IMR-90 (cell line): ENCODE results near the gene FNDC3B.

ENCODE experiments used
- CEBPB ChIP-seq: IDR thresholded peaks from 2 replicates; pipeline ENCODE4 v1.6.1; 2012; ENCODE audit warnings: low read depth, low read length, improper control_type of control experiment
- FOS ChIP-seq: fragments of 150-350 bp; IDR thresholded peaks from 2 replicates; pipeline ENCODE4 v1.6.1; 2016; ENCODE audit warnings: low read depth, low read length
- MAFK ChIP-seq: IDR thresholded peaks from 2 replicates; pipeline ENCODE4 v1.6.1; 2012; ENCODE audit warnings: low read depth, low read length, improper control_type of control experiment
- MAZ ChIP-seq: IDR thresholded peaks from 2 replicates; pipeline ENCODE4 v1.6.1; 2012; ENCODE audit warnings: low read depth, mild to moderate bottlenecking, low read length, improper control_type of control experiment, moderate library complexity, borderline replicate concordance
- MXI1 ChIP-seq: IDR thresholded peaks from 2 replicates; pipeline ENCODE4 v1.6.1; 2012; ENCODE audit warnings: low read depth, mild to moderate bottlenecking, low read length, moderate library complexity, borderline replicate concordance
- NFE2L2 ChIP-seq: fragments of 150-350 bp; IDR thresholded peaks from 2 replicates; pipeline ENCODE4 v1.6.1; 2016; ENCODE audit warnings: low read depth, mild to moderate bottlenecking, low read length
- POLR2A ChIP-seq: IDR thresholded peaks from 2 replicates; pipeline ENCODE4 v1.6.1; 2012; ENCODE audit warnings: mild to moderate bottlenecking, low read depth, low read length
- RAD21 ChIP-seq: IDR thresholded peaks from 2 replicates; pipeline ENCODE4 v1.6.1; 2012; ENCODE audit warnings: low read length, improper control_type of control experiment
- RCOR1 ChIP-seq: IDR thresholded peaks from 2 replicates; pipeline ENCODE4 v1.6.1; 2012; ENCODE audit warnings: mild to moderate bottlenecking, low read length, improper control_type of control experiment; ENCODE audit not compliant: insufficient replicate concordance
- RFX5 ChIP-seq: IDR thresholded peaks from 2 replicates; pipeline ENCODE4 v1.8.0; 2012; ENCODE audit warnings: low read depth, mild to moderate bottlenecking, low read length, moderate library complexity
- SMC3 ChIP-seq: fragments of 150-350 bp; IDR thresholded peaks from 2 replicates; pipeline ENCODE4 v1.6.1; 2016; ENCODE audit warnings: low read depth, mild to moderate bottlenecking, antibody characterized with exemption, low read length, moderate library complexity
- TF ChIP-seq, protein P1 (sequence below): conservative IDR thresholded peaks from 2 replicates; pipeline ENCODE4 v1.5.1; 2012; ENCODE audit warnings: mild to moderate bottlenecking, low read depth, low read length, improper control_type of control experiment
- TF ChIP-seq, protein P2 (sequence below): fragments of 150-350 bp; IDR thresholded peaks from 2 replicates; pipeline ENCODE4 v1.6.1; 2016; ENCODE audit warnings: low read depth, mild to moderate bottlenecking, low read length, moderate library complexity, borderline replicate concordance
- TF ChIP-seq, protein P3 (sequence below): fragments of 150-350 bp; IDR thresholded peaks from 2 replicates; pipeline ENCODE4 v1.6.1; 2017; ENCODE audit warnings: mild to moderate bottlenecking, antibody characterized with exemption, low read length, low read depth

DNA sequence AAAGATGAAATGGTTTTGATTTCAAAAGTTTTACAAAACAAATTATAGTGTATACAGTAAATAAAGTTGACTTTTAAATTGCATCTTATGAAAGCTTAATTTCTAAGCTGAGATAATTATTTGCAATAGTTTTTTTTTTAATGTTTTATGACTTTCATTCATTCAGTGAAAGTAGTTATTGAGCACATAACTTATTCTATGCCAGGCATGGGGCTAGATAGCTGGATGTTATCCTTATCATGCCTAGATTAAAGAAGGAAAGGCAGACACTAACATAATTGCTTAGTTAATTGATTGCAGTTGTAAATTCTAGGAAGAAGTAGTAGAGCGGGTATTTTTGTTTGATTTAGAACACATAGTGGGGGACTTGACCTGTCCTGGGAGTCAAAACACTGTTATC is 92.4 kb downstream of the FNDC3B start:
- no peak for TF ChIP-seq MAZ
- TF ChIP-seq, protein P1, sequence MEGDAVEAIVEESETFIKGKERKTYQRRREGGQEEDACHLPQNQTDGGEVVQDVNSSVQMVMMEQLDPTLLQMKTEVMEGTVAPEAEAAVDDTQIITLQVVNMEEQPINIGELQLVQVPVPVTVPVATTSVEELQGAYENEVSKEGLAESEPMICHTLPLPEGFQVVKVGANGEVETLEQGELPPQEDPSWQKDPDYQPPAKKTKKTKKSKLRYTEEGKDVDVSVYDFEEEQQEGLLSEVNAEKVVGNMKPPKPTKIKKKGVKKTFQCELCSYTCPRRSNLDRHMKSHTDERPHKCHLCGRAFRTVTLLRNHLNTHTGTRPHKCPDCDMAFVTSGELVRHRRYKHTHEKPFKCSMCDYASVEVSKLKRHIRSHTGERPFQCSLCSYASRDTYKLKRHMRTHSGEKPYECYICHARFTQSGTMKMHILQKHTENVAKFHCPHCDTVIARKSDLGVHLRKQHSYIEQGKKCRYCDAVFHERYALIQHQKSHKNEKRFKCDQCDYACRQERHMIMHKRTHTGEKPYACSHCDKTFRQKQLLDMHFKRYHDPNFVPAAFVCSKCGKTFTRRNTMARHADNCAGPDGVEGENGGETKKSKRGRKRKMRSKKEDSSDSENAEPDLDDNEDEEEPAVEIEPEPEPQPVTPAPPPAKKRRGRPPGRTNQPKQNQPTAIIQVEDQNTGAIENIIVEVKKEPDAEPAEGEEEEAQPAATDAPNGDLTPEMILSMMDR: no peak
- TF ChIP-seq, protein P2, sequence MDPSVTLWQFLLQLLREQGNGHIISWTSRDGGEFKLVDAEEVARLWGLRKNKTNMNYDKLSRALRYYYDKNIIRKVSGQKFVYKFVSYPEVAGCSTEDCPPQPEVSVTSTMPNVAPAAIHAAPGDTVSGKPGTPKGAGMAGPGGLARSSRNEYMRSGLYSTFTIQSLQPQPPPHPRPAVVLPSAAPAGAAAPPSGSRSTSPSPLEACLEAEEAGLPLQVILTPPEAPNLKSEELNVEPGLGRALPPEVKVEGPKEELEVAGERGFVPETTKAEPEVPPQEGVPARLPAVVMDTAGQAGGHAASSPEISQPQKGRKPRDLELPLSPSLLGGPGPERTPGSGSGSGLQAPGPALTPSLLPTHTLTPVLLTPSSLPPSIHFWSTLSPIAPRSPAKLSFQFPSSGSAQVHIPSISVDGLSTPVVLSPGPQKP: no peak
- TF ChIP-seq RCOR1: no peak
- no peak for TF ChIP-seq POLR2A
- no peak for TF ChIP-seq MXI1
- TF ChIP-seq CEBPB: no peak
- TF ChIP-seq MAFK: no peak
- TF ChIP-seq RFX5: no peak
- TF ChIP-seq SMC3: no peak
- TF ChIP-seq, protein P3, sequence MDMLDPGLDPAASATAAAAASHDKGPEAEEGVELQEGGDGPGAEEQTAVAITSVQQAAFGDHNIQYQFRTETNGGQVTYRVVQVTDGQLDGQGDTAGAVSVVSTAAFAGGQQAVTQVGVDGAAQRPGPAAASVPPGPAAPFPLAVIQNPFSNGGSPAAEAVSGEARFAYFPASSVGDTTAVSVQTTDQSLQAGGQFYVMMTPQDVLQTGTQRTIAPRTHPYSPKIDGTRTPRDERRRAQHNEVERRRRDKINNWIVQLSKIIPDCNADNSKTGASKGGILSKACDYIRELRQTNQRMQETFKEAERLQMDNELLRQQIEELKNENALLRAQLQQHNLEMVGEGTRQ: no peak
- TF ChIP-seq FOS: no peak
- no peak for TF ChIP-seq RAD21
- TF ChIP-seq NFE2L2: no peak
